ENCODE measurements around the gene SRMS.

DNA sequence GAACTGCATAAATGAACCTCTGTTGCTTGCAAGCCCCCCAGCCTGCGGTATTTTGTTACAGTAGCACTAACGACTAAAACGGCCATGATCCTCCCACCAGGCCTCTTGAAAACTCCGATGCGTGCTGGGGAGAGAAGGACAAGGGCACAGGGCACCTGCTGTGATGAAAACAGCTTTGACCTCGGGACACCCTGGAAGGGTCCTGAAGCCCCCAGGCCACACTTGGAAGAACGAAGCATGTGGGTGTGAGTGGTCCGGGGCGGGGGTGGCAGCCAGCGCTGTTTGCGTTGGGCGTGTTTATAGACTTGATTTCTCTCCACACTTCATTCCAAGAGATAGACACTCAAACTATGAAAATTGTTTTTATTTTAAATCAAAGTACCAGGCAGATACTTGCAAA lies 39.7 kb upstream of the SRMS start:
- TF ChIP-seq, protein P1, sequence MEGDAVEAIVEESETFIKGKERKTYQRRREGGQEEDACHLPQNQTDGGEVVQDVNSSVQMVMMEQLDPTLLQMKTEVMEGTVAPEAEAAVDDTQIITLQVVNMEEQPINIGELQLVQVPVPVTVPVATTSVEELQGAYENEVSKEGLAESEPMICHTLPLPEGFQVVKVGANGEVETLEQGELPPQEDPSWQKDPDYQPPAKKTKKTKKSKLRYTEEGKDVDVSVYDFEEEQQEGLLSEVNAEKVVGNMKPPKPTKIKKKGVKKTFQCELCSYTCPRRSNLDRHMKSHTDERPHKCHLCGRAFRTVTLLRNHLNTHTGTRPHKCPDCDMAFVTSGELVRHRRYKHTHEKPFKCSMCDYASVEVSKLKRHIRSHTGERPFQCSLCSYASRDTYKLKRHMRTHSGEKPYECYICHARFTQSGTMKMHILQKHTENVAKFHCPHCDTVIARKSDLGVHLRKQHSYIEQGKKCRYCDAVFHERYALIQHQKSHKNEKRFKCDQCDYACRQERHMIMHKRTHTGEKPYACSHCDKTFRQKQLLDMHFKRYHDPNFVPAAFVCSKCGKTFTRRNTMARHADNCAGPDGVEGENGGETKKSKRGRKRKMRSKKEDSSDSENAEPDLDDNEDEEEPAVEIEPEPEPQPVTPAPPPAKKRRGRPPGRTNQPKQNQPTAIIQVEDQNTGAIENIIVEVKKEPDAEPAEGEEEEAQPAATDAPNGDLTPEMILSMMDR (IDR thresholded peaks at IDR 0.05; ENCODE audit: low read depth, low read length, missing input control) = no peak
- TF ChIP-seq, protein P2, sequence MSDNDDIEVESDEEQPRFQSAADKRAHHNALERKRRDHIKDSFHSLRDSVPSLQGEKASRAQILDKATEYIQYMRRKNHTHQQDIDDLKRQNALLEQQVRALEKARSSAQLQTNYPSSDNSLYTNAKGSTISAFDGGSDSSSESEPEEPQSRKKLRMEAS (IDR thresholded peaks at IDR 0.05) = no peak

All from liver (tissue), 2 donors.